Tongue (tissue), 2 donors: ENCODE measurements around the gene FOXK1. TPM values are rescaled to one million over a fixed set of nuclear protein-coding genes. Genes with fewer than 3 reads are reported as not detected.

ENCODE experiments used
- DNase-seq: peaks from one replicate; pipeline ENCODE4 v3.0.0-alpha.2; 2015
- total RNA-seq: library from RNA; depleted of rRNA; stranded (reverse); fragments of >200 nt; gene quantifications from one replicate; pipeline ENCODE4 v1.2.3, GENCODE V29; 2014

The FOXK1 gene
- total RNA-seq, 1 donor from 2014 or later: 26.9 TPM

DNA sequence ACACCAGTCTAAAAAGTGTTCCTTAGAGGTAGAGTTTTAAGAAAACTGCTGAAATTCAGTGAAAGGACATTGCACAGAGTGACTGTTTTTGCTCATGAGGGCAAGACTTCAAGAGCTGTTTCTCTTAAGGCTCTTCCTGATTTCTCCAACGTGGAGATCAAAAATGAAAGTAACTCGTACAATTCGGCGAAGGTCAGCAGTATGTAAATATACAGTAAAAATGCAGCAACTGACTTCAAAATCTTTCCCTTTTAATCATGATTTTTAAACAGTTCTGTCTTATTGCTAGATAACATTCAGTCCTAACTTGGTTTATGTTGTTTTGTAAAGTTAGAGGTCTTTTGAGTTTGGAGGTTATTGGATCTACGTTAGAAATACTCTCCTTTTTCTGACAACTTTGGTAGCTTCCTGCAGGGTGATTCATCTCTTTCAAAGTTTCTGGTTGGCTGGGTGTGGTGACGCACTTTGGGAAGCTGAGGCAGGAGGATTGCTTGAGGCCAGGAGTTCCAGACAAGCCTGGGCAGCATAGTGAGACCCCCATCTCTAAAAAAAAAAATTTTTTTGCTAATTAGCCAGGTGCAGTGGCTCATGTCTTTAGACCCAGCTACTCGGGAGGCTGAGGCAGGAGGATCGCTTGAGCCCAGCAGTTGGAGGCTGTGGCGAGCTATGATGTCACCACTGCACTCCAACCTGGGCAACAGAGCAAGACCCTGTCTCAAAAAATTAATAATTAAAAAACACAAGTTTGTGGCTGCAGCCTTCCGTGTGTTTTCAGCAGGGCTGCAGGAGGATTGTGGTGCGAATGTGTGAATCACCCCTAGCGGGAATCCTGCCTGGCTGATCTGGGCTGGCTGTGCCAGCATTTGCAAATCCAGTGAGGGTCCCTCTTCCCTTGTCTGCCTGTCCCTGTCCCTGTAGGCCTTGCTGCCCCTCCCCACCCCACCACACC, 64.2 kb downstream of the FOXK1 start:
- DNase-seq: peak; percentile 58

DNA sequence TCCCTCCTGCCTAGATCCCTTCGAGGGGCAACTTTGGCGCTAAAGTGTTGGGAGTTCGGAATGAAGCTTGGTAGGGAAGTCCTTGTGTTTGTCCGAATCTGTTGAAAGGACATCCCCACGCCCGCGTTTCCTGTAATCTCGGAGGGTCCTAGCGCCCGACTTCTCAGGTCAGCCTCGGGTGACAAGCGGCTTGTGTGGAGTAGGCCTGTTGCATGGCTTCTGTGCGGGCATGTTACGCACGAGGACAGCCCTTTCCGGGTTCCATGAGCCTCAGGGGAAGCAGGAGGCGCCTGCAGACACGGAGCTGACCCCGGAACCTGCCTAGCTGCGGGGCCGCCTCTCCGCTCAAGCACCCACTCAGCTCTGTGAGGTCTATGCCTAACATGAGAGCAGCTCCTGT, 64.9 kb downstream of the FOXK1 start:
- DNase-seq: no peak

DNA sequence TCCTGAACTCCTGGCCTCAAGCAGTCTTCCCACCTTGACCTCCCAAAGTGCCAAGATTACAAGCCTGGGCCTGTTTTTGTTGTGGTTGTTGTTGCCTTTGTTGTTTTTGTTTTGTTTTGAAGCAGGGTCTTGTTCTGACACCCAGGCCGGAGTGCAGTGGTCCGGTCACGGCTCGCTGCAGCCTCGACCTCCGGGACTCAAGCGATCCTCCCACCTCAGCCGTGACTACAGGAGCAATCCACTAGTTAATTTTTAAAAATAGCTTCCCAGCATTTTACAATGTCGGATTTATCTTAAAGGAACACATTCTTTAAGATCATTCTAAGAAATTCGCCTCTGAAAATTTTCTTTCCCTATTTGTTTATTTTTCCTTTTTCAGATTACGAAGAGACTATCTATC, 65.7 kb downstream of the FOXK1 start:
- no peak for DNase-seq

DNA sequence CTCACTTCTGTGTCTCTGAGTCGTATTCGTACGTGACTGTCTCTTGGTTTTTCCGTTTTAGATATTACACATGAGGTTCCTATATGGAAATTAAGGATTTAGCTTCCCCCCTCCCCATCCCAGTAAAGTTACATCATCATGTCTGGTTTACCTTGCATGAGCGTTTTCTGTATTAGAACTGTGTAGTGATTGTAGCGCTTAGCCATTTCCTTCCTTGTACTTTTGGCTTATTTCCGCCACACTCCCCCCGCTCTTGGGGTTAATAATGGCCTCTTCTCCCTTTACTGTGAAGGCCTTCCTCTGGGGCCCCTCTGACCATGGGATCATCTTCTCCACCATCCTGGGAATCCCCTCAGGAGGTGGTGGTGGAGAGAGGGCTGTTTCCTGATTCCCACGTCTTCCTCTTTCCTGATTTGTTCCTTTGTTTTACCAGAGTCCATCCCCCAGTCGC, 66.2 kb downstream of the FOXK1 start:
- no peak for DNase-seq

DNA sequence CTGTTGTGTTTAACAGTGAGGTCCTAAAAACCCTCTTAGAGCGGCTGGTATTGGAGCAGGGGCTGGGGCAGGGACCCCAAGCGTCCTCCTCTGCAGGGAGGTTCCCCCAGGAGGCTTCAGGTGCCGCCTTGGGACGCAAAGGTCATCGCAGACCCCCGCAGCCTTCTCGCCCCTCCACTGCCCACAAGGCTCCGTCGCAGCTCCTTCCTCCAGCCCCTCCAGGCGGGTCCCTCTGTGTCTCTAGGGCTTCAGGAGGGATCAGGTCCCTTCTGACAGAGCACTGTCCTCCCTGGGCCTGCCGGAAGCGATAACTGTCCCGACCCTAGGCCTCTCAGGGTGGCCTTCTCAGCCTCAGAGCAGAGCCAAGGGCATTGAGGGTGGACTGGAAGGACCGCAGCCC, 67.3 kb downstream of the FOXK1 start:
- DNase-seq: no peak

DNA sequence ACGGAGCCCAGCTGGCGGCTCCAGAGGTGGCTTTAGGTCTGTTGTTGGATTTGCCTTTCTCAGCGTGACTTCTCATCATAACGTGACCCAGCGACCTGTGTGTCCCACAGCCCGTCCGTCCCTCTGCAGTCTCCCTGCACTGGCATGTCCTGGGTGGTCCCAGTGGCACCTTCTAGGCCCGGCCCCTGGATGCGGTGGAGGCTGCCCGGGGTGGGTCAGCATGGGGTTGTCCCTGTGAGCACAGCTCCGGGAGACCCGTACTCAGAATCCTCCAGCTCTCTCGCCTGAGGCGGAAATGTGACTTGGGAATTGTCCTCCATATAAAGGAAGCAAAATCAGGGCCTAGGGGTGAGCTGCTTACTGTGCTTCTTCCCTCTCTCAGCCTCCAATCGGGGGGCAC, 67.7 kb downstream of the FOXK1 start:
- DNase-seq: no peak

DNA sequence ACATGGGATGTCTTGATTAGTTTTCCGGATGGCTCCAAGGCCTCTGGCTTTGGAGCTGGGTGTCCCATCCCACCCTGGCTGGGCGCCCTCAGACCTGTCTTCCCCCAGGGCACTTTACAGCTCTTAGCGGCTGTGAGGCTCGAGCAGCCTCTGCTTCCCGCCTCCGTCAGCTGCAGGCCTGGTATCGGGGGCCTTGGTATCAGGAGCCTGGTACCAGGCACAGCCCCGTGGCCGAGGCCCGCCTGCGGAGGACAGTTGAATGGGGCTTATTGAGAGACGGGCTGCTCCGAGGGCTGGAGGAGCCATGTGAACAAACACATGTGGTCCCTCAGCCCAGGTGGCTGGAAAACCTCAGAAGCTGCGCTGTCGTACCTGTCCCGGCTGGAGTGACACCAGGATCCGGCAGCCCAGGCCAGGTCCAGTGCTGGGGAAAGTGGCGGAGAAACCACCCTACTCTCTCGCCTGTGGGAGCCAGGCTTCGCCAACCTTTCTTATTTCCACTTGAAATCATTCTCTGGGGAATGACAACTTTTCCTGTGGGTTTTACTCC, 69.4 kb downstream of the FOXK1 start:
- no peak for DNase-seq

DNA sequence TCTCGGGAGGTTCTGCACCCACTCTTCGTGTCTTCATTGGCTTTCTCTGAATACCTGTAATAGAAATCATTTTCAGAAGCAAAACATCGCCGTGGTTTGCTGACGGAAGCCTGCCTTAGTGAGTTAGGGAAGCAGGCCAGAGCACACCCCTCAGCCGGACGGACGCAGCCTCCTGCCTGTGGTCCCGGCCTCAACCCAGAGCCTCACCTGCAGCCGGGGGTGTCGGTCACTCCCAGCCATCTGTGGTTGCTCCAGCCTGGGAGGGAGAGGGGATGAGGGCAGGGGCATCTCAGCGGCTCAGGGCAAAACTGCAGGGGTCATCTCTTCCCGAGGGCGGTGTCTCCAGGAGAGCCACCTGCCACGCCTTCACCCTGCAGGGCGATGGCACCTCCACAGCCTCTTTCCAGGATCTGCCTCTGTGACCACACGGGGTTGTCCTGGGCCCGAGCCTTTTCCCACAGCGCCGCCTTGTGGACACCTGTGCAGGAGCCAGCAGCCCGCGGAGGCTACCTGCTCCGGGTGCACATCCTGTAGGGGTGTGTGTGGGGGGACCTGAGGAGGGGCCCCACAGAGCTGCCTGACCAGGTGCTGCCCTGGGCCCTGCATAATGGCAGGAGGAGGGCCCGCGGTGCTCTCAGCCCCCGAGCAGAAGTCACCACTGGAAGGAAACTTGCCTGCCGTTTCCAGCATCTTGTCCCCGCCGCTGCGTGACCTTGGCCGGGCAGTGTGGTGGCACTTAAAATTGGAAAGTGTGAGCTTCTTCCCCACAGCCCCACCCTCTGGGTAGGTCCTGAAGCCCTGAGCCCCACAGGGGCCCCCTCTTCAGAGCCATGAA, 71.7 kb downstream of the FOXK1 start:
- peak; percentile 75 for DNase-seq

DNA sequence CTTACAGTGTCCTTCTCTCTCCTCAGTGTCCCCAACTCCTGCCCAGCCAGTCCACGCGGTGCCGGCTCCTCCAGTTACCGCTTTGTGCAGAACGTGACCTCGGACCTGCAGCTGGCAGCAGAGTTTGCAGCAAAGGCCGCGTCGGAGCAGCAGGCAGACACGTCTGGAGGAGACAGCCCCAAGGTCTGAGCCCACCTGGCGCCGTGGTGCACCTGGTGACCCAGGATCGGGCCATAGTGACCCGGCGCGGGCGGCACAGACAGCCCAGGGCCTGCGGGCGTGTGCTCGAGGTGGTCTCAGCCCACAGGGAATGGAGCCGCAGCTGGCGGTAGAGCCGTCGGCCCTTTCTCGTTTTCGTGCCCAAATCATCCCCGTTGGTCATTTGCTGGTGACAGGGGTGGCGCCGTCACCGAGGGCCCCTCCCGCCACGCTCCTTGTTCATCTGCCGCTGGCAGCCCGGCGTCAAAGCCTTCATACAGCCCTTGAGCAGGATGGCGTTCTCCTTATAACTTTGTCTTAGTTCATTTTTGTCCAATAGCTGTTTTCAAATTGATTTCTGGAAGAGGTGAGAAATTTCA, 72.4 kb downstream of the FOXK1 start:
- DNase-seq: no peak

DNA sequence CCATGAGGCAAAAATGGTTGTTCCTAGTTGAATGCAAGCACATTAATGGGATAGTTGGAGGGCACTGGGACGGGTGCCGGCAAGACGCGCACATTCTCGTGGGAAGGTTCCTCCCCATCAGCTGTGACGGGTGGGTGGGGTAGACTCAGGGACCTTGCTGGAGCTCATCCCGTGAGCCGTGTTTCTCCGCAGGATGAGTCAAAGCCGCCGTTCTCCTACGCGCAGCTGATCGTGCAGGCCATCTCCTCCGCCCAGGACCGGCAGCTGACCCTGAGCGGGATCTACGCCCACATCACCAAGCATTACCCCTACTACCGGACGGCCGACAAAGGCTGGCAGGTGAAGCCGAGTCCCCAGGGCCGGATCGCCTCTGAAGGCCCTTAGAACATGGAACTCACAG, 73.0 kb downstream of the FOXK1 start:
- DNase-seq: no peak

DNA sequence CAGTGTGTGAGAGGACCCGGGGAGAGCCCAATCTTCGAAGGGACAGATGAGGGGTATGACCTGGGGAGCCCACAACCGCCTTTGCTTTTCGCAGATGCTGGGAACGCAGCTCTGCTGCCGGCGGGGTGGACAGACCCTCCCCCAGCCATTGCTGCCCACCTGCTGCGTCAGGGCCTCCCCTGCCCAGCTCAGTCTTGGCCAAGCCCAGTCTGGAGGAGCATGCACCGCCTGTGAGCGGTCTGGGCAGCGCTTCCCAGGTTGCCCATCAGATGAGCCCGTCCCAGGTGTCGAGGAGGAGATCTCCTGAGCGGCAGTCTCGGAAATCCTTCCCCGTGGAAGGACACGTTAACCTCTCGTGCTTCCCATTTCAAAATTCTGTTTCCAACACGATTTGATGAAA, 76.0 kb downstream of the FOXK1 start:
- DNase-seq: no peak

DNA sequence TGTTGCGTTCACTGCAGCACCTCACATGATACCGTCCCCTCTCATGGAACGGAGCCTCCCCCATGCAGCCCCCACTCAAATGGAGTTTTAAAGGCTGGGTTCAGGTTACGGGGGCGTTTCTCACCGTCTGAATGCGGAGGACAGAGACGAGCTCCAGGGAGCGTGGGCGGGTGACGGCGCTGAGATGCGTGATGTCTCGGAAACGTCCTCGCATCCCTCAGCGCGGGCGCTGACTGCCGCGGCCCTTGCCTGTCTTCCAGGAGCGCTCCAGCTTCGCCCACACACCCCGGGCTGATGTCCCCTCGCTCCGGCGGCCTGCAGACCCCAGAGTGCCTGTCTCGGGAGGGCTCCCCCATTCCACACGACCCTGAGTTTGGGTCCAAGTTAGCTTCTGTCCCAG, 76.7 kb downstream of the FOXK1 start:
- no peak for DNase-seq

DNA sequence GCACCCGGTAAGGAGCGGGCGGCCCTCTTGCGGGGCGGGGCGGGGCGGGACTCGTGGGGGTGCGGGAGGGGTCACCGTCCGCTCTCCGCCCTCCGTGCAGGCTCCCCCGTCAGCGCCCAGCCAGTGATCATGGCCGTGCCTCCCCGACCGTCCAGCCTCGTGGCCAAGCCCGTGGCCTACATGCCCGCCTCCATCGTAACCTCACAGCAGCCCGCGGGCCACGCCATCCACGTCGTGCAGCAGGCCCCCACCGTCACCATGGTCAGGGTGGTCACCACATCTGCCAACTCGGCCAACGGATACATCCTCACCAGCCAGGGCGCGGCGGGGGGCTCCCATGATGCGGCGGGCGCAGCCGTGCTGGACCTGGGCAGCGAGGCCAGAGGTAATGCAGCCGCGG, 77.1 kb downstream of the FOXK1 start:
- DNase-seq: no peak

DNA sequence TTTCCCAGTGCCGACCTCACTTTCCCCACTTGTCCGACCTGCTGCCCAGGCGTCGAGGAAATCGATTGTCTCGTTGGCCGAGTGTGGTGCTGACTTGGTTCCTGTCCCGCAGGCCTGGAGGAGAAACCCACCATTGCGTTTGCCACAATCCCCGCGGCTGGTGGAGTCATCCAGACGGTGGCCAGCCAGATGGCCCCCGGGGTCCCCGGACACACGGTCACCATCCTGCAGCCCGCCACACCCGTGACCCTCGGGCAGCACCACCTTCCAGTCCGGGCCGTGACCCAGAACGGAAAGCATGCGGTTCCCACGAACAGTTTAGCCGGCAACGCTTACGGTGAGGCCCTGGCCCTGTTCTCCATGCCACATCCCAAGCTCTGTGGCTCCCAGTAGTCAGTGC, 78.9 kb downstream of the FOXK1 start:
- no peak for DNase-seq

DNA sequence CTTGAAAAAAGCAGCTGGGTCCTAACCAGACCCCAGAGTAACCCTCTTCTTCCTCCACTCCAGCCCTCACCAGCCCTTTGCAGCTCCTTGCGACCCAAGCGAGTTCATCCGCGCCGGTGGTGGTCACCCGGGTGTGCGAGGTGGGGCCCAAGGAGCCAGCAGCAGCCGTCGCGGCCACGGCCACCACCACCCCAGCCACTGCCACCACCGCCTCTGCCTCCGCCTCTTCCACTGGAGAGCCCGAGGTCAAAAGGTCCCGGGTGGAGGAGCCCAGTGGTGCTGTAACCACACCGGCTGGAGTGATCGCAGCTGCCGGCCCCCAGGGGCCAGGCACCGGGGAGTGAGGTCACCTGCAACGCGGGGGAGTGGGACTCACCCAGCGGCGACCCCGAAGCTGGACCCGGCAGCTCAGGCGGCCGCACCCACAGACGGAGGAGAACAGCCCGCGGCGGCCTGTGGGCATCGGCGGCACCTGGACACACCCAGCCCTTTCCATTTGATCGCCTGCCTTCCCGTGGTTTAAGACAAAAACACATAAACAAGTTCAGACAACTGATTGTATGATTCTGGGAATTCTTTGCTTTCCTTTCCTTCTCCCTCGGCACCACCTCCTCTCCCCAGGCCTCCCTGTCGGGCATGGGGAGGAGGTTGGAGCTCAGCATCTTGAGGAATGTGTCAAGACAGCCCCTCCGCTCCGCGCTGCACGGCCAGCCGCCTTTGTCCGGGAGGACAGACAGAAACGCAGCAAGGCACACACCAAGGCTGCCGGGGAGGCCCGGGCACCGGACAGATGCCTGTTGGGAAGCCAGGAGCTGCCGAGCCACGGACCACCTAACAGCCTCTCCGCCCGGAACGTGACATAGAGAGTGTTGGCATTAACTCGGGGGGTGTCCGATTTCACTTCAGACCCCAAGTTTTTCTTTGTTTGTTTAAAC, 80.3 kb downstream of the FOXK1 start:
- no peak for DNase-seq

DNA sequence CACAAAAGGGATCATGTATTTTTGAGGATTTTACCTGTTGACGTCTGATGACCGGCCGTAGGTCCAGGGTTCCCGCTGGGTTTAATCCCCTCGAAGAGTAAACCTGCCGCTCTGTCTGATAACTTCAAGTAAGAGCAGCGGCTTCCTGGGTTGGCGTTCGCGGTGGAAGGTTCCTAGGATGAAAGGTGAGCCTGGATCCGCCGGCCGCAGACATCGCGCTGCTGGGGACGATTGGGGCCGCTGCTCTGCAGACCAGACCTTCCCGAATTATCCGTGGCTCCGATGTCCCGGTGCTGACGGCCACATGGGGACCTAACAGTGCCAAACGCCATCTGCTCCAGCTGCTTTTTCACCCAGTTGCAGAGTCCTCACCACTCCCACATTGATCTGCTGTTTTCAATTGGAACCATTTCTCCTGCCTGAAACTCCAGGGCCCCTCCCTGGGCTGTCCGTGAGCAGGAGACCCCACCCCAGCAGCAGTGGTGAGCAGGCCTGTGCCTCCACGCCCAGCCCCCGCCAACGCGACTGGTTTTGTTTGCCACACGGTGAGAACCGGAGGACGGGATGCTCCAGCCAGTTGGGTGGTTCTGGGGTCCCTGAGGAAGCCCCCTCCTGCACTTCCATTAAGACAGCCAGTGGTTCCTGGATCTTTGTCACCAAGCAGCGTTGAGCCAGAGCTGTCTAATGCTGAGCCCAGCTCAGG, 81.1 kb downstream of the FOXK1 start:
- no peak for DNase-seq

DNA sequence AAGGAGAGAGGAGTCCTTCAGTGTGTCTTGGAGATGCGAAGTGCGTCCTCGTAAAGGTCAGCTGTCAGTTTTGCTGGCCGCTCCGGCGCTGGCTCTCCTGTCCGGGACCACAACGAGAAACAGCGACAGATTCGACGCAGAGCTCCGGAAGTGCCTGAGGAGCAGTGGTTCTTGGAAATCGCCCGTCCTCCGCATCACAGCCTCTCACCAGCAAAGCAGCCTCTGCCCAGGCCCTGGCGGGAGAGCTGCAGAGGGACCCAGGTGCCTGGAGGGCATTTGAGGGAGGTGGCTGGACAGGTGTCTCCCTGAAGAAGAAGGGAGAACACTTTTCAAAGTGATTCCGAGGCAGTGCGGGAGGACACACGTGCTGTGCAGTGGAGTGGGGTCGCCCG, 81.7 kb downstream of the FOXK1 start:
- no peak for DNase-seq

DNA sequence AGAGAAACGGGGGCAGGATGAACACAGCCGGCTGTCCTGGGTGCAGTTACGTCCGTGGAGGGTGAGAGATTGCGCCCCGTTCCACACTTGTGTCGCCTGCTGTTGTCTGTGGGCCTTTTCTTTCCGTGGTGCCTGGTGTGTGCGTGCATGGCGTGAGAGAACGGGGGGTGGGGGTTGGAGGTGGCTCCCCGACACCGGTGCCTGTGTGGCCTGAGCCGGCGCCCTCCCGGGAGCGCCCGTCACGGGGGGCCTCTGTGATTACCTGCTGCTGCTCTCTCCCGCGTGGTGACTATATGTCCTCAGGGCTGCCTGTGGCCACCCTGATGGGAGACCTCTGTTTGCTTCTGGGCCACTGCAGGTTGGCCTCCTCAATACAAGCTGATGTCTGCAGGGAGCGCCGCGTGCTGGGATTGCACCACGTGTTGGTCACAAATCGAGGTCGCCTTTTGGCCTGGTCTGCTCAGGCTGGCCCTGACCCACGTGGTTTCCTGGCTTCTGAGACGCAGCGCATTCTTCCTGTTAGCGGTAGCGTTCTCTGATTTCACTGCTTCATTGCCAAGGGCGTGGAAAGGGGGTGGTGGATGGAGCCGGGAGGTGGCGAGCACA, 82.4 kb downstream of the FOXK1 start:
- no peak for DNase-seq

DNA sequence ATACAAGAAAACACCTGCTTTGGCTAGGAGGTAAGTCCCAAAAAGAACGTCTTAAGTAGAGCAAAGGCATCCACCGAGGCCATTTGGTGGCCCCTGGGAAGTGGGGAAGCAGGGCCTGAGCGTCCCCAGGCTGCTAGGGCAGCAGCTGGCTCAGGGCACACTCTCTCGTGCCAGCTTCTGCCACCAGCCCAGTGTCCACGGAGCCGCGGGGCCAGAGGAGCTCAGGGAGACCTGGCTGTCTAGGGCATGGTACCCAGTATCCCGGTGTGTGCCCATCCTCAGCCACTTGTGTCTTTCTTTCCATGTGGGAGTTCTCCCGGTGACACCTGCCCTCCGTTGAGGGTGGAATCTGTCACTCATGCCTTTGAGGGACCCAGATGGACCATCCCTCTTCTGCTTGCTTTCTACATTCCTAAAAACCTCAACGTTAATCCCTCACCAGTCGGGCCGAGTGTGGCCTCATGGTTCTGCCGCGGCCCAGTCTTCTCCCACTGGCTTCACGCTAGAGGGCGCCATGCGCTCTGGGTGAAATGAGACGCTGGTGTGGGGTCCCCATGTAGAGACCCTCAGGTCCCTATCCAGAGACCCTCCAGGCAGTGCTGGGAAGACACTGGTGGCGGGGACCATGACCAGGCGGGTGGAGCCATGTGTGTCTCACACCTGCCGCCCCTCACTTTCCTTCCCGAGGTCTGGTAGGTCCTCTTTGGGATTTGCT, 83.8 kb downstream of the FOXK1 start:
- DNase-seq: no peak
